Cardiac fibroblast (primary cell): ENCODE measurements around the gene RYR3.
A peak's percentile ranks its signal among the peaks of the same experiment; 100 is the strongest.

ENCODE experiments used
- DNase-seq, 2 donors: peaks; one replicate each; pipeline versions ENCODE4 v3.0.0 to v3.0.0-alpha.2; 2010; ENCODE audit warnings: low read depth in 2 of 2
- H3K4me3 ChIP-seq, 2 donors: replicated peaks in 1 of 2; 1 replicate in 1 of 2; 2 replicates in 1 of 2; pipeline ENCODE4 v1.5.1; 2011; ENCODE audit warnings: low read depth in 2 of 2, low read length in 2 of 2, mild to moderate bottlenecking in 2 of 2, moderate library complexity in 1 of 2
- CTCF ChIP-seq: IDR thresholded peaks from one replicate; pipeline ENCODE4 v1.5.1; 2011; ENCODE audit warnings: low read depth, mild to moderate bottlenecking, low read length, inconsistent platforms

Gene RYR3

GRCh38 chr15:33882921-33883320 lies 572.2 kb downstream of the RYR3 start:
- no peak for DNase-seq
- no peak for TF ChIP-seq CTCF
- no peak overlapping the region for H3K4me3 ChIP-seq

GRCh38 chr15:33888176-33888575 lies 577.4 kb downstream of the RYR3 start:
- TF ChIP-seq CTCF: no peak
- no peak for DNase-seq
- H3K4me3 ChIP-seq: no peak overlapping the region

GRCh38 chr15:33894193-33894592 lies 583.4 kb downstream of the RYR3 start:
- DNase-seq: no peak
- H3K4me3 ChIP-seq: no peak overlapping the region
- TF ChIP-seq CTCF: no peak

GRCh38 chr15:33902043-33902442 lies 591.3 kb downstream of the RYR3 start:
- DNase-seq: no peak
- H3K4me3 ChIP-seq: no peak overlapping the region
- TF ChIP-seq CTCF: no peak

- no peak for DNase-seq
- no peak overlapping the region for H3K4me3 ChIP-seq
- no peak for TF ChIP-seq CTCF
Measured at GRCh38 chr15:33903661-33904060, 592.9 kb downstream of the RYR3 start.

- DNase-seq: peak; percentile 10 to 22
- no peak for TF ChIP-seq CTCF
- no peak overlapping the region for H3K4me3 ChIP-seq
Measured at GRCh38 chr15:33907326-33907725, 596.6 kb downstream of the RYR3 start.

GRCh38 chr15:33908406-33908805 lies 597.6 kb downstream of the RYR3 start:
- TF ChIP-seq CTCF: no peak
- no peak overlapping the region for H3K4me3 ChIP-seq
- peak; percentile 36 to 70 for DNase-seq
